Neutrophil (primary cell): ENCODE results near the gene C1QB.

Experiments used
- H3K27ac ChIP-seq: fragments of 200-600 bp; sonication (generic); 2 replicates; pipeline ENCODE4 v1.5.1; 2016; ENCODE audit warnings: mild to moderate bottlenecking, moderate library complexity
- H3K27me3 ChIP-seq: fragments of 200-600 bp; sonication (generic); 2 replicates; pipeline ENCODE4 v1.6.0; 2016; ENCODE audit warnings: mild to moderate bottlenecking
- H3K36me3 ChIP-seq: fragments of 200-600 bp; sonication (generic); 2 replicates; pipeline ENCODE4 v1.5.1; 2017
- H3K4me1 ChIP-seq, 2 experiments: fragments of 200-600 bp in 1 of 2; sonication (generic) in 1 of 2; 1 replicate in 1 of 2; 2 replicates in 1 of 2; pipeline versions ENCODE4 v1.5.1 to v1.6.1; 2013 to 2016; ENCODE audit warnings: low read depth in 1 of 2, low read length in 1 of 2, mild to moderate bottlenecking in 1 of 2, moderate library complexity in 1 of 2; ENCODE audit not compliant: control insufficient read depth in 1 of 2, insufficient read depth in 1 of 2
- H3K4me3 ChIP-seq, 2 experiments: fragments of 200-600 bp in 1 of 2; sonication (generic) in 1 of 2; 1 replicate in 1 of 2; 2 replicates in 1 of 2; pipeline ENCODE4 v1.5.1; 2013 to 2016; ENCODE audit warnings: low read depth in 1 of 2, low read length in 1 of 2, mild to moderate bottlenecking in 1 of 2, moderate library complexity in 1 of 2
- H3K9me3 ChIP-seq: fragments of 200-600 bp; sonication (generic); 2 replicates; pipeline ENCODE4 v1.5.1; 2016
- TF ChIP-seq, protein P1 (sequence below): fragments of 200-600 bp; sonication (generic); IDR thresholded peaks from 2 replicates; pipeline ENCODE4 v1.5.1; 2016; ENCODE audit warnings: antibody characterized with exemption

The C1QB gene

DNA sequence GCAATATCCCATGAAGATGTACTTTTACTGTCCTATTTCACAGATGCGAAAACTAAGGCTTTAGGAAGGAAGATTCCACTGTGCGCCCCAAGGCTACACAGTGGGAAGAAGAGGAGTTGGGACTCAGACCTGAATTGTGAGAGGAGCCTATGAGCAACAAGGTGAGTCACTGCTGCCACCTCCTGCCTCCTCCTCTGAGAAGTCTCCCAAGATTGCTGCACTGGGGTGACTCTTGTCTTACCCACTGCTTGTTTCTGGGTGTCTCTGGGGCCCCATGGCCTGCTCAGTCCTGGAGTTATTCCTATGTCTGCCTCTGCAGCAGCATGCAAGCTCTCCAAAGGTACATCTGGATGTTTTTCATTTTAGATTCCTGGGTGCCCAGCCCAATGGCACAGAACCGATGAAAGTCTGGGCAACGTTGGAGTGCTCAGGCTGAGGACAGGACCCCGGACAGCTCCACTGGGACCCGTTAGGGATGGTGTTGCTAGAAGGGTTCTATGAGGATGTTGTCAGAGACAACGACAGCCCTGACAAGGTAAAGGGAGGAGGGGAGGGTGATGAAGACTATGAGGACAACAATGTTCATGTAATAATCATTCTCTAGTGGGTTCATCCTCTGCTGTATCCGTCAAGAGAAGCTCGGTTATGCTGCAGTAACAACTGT lies 27.6 kb upstream of the C1QB start:
- TF ChIP-seq, protein P1, sequence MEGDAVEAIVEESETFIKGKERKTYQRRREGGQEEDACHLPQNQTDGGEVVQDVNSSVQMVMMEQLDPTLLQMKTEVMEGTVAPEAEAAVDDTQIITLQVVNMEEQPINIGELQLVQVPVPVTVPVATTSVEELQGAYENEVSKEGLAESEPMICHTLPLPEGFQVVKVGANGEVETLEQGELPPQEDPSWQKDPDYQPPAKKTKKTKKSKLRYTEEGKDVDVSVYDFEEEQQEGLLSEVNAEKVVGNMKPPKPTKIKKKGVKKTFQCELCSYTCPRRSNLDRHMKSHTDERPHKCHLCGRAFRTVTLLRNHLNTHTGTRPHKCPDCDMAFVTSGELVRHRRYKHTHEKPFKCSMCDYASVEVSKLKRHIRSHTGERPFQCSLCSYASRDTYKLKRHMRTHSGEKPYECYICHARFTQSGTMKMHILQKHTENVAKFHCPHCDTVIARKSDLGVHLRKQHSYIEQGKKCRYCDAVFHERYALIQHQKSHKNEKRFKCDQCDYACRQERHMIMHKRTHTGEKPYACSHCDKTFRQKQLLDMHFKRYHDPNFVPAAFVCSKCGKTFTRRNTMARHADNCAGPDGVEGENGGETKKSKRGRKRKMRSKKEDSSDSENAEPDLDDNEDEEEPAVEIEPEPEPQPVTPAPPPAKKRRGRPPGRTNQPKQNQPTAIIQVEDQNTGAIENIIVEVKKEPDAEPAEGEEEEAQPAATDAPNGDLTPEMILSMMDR: no peak
- Histone ChIP-seq H3K27ac (no peak overlapping the region), H3K9me3 (no peaks in the 10 kb centered on the region), H3K4me3 (no peak overlapping the region), H3K27me3 (peaks cover 66% of the 10 kb centered on the region), H3K36me3 (no peaks in the 10 kb centered on the region), H3K4me1 (no peaks in the 10 kb centered on the region)

DNA sequence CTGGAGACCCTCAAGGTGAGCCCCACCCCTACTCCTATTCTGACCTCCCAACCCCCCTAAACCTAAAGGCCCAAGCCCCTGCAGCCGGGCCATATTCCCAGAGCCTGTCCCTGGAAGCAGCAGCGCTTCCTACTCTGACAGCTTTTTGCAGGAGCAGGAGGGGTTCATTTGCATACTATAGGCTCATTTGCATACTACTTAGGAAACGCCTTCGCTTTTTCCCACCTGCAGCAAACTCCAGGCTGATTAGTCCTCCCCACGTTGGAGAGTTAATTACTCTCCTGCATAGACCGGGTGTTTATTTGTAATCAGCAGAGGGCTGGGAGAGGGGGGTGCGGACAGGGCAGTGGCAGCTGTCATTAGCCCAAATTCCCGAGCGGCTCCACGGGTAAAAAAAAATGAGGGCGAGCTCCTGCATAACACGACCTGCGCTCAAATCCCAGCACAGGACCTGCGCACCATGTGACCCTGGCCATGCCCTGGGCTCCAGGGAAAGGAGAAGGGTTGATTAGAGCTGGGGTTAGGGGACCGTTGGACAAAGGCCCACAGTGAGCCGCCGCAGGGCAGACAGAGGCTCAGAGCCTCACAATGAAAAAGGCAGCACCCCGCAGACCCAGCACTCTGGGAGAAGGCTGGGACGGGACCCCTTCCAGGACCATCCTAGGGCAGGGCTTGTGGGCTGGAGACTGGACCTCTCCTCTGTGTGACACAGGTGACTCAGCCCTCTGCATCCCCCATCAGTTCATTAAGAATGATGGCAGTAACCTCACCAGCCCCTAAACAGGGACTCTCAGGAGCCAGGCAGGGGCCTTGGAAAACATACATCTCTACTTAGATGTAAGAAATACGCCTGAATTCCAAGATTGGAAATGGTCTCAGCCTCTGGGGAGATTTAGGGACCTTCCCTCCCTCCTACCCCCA lies 26.5 kb upstream of the C1QB start:
- Histone ChIP-seq H3K9me3 (no peaks in the 10 kb centered on the region), H3K27ac (no peak overlapping the region), H3K4me1 (no peaks in the 10 kb centered on the region), H3K36me3 (no peaks in the 10 kb centered on the region), H3K4me3 (no peak overlapping the region), H3K27me3 (peaks cover 76% of the 10 kb centered on the region)
- TF ChIP-seq, protein P1: no peak

DNA sequence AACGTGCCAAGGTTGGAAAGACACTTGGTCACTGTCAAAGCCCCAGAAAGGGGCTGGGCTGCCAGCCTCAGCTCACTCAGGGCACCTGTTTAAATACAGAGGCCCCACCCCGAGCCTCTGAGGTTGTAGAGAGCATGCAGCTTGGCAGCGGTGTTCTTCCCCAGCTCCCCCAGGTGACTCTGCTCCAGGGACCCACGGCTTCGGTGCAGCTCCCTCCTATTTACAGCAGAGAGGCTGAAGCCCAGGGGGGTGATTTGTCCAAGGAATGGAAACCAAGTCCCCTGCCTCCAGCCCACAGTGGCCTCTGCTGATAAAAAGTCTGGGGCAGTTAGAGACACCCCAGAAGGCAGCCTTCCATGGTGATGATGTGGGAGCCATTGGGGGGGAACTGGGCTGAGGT lies 25.7 kb upstream of the C1QB start:
- H3K9me3 ChIP-seq: no peaks in the 10 kb centered on the region
- H3K4me1 ChIP-seq: no peaks in the 10 kb centered on the region
- no peak overlapping the region for H3K4me3 ChIP-seq
- H3K27ac ChIP-seq: no peak overlapping the region
- TF ChIP-seq, protein P1: no peak
- peaks cover 72% of the 10 kb centered on the region for H3K27me3 ChIP-seq
- no peaks in the 10 kb centered on the region for H3K36me3 ChIP-seq

DNA sequence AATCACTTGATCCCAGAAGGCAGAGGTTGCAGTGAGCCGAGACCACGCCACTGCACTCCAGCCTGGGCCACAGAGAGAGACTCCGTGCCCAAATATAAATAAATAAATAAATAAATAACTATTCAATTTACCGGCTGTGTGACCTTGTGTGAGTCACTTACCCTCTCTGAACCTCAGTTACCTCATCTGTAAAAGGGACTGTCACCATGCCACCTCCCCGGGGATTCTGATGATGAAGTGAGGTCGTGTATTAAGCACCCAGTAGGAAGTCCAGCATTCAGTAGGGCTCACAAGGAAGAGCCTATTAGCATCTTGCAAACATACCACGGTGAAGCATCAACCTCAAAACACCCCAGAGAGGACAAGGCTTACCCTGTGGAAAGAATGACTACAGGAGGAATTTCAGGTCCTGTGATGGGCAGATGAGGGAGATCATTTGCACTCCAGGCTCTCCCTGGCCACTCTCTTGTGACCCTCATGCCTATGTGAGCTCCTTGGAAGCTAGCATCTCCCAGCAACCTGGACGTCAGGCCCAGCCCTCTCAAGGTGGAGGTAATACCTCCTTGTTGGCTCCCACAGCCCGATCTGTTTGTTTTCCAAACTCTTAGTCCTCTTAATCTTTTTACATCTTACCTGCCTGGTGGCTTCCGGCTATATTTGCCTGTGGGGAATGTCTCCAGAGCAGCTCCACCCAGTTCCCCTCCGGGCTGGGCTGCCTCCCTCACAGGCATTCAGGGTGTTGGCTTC lies 24.2 kb upstream of the C1QB start:
- Histone ChIP-seq H3K36me3 (no peaks in the 10 kb centered on the region), H3K27ac (no peak overlapping the region), H3K4me1 (no peaks in the 10 kb centered on the region), H3K27me3 (peaks cover 74% of the 10 kb centered on the region), H3K4me3 (no peak overlapping the region), H3K9me3 (no peaks in the 10 kb centered on the region)
- TF ChIP-seq, protein P1: no peak

DNA sequence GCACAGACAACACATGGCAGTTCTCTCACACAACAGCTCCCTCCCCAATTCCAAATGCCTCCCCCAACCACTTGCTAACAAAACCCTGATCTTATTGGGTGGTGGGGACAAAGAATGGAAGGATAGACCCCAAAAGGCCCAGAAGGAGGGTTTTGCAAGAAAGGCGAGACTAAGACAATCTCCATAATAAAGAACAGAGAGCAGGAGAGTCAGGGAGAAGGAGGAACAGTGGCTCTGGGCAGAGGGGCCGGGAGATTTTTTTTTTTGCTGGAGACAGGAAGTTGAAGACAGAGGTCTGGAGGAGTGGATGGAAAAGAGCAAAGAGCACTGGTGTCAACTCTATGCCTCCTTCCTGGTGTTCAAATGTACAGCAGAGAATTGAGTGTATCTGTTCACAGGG lies 23.1 kb upstream of the C1QB start:
- H3K9me3 ChIP-seq: no peaks in the 10 kb centered on the region
- H3K27ac ChIP-seq: no peak overlapping the region
- H3K36me3 ChIP-seq: no peaks in the 10 kb centered on the region
- H3K4me3 ChIP-seq: no peak overlapping the region
- H3K4me1 ChIP-seq: no peaks in the 10 kb centered on the region
- TF ChIP-seq, protein P1: no peak
- peaks cover 69% of the 10 kb centered on the region for H3K27me3 ChIP-seq
